Neural cell (in vitro differentiated cells): ENCODE results near the gene MRPL28. TPM values are rescaled to one million over a fixed set of nuclear protein-coding genes. Genes with fewer than 3 reads are reported as not detected.
"Not testable (repeated sequence)": the region's sequence is repeated elsewhere in the genome, so short reads cannot be mapped to it uniquely, and the experiment has no call there.

Experiments
- H2AFZ ChIP-seq: fragments of 200-600, 300-800 bp; sonication (generic), shearing (Covaris generic); 2 replicates; pipeline ENCODE4 v1.6.0; 2014; ENCODE audit warnings: low read depth, mild to moderate bottlenecking, antibody characterized with exemption, low read length, moderate library complexity
- H3F3A ChIP-seq: fragments of 200-600 bp; shearing (Covaris generic); 2 replicates; pipeline ENCODE4 v1.6.1; 2016; ENCODE audit warnings: mild to moderate bottlenecking, moderate library complexity, mixed read lengths, antibody characterized with exemption, low read length; ENCODE audit not compliant: insufficient read depth, poor library complexity, severe bottlenecking
- H3K27ac ChIP-seq: fragments of 200-600, 300-800 bp; sonication (generic), shearing (Covaris generic); 2 replicates; pipeline ENCODE4 v1.5.1; 2014; ENCODE audit warnings: mild to moderate bottlenecking, low read length, moderate library complexity
- H3K27me3 ChIP-seq: fragments of 300-800, 200-600 bp; sonication (generic), shearing (Covaris generic); 2 replicates; pipeline ENCODE4 v1.6.0; 2014; ENCODE audit warnings: mild to moderate bottlenecking, low read depth, low read length, moderate library complexity; ENCODE audit not compliant: insufficient read depth
- H3K36me3 ChIP-seq: fragments of 300-800, 200-600 bp; sonication (generic), shearing (Covaris generic); 2 replicates; pipeline ENCODE4 v1.5.1; 2014; ENCODE audit warnings: mild to moderate bottlenecking, antibody characterized with exemption, low read length, moderate library complexity; ENCODE audit not compliant: insufficient read depth
- H3K4me2 ChIP-seq: fragments of 300-800, 200-600 bp; sonication (generic), shearing (Covaris generic); 2 replicates; pipeline ENCODE4 v1.6.0; 2014; ENCODE audit warnings: mild to moderate bottlenecking, low read length
- H3K4me3 ChIP-seq: fragments of 300-800, 200-600 bp; sonication (generic), shearing (Covaris generic); 2 replicates; pipeline ENCODE4 v1.5.1; 2014; ENCODE audit warnings: mild to moderate bottlenecking, low read length, moderate library complexity
- H3K79me2 ChIP-seq: fragments of 200-600 bp; shearing (Covaris generic); replicated peaks from 2 replicates; pipeline ENCODE4 v1.6.0; 2014; ENCODE audit warnings: mild to moderate bottlenecking, low read length, moderate library complexity; ENCODE audit not compliant: insufficient read depth
- H3K9ac ChIP-seq: fragments of 300-800, 200-600 bp; sonication (generic), shearing (Covaris generic); 2 replicates; pipeline ENCODE4 v1.6.1; 2016; ENCODE audit warnings: mild to moderate bottlenecking, low read length, mixed read lengths
- H3K9me2 ChIP-seq: fragments of 200-600 bp; shearing (Covaris generic); 2 replicates; pipeline ENCODE4 v1.6.1; 2016; ENCODE audit warnings: mild to moderate bottlenecking, low read length, mixed read lengths; ENCODE audit not compliant: insufficient read depth
- H3K9me3 ChIP-seq: fragments of 200-600, 300-800 bp; sonication (generic), shearing (Covaris generic); 2 replicates; pipeline ENCODE4 v1.6.1; 2016; ENCODE audit warnings: mild to moderate bottlenecking, mixed run types, low read length, moderate library complexity, mixed read lengths
- H4K20me1 ChIP-seq: fragments of 200-600 bp; shearing (Covaris generic); 2 replicates; pipeline ENCODE4 v1.6.1; 2016; ENCODE audit warnings: mild to moderate bottlenecking, mixed run types; ENCODE audit not compliant: insufficient read depth
- EP300 ChIP-seq: fragments of 450-650 bp; conservative IDR thresholded peaks from 2 replicates; pipeline ENCODE4 v1.6.1; 2014; ENCODE audit warnings: antibody characterized with exemption, mild to moderate bottlenecking, moderate library complexity; ENCODE audit not compliant: poor library complexity, severe bottlenecking
- EZH2 ChIP-seq: fragments of 200-600, 300-800 bp; shearing (Covaris generic), sonication (generic); IDR thresholded peaks from 2 replicates; pipeline ENCODE4 v1.6.1; 2014; ENCODE audit warnings: antibody characterized with exemption, low read length, borderline replicate concordance, mild to moderate bottlenecking; ENCODE audit not compliant: insufficient read depth, poor library complexity, severe bottlenecking
- MXI1 ChIP-seq: fragments of 450-650 bp; conservative IDR thresholded peaks from 2 replicates; pipeline ENCODE4 v1.6.1; 2014; ENCODE audit warnings: antibody characterized with exemption, mild to moderate bottlenecking; ENCODE audit not compliant: poor library complexity, severe bottlenecking
- POLR2AphosphoS5 ChIP-seq: IDR thresholded peaks from 2 replicates; pipeline ENCODE4 v1.6.1; 2012
- RAD21 ChIP-seq: fragments of 450-650 bp; conservative IDR thresholded peaks from 2 replicates; pipeline ENCODE4 v1.6.1; 2014; ENCODE audit warnings: antibody characterized with exemption, mild to moderate bottlenecking, moderate library complexity
- SMC3 ChIP-seq: fragments of 450-650 bp; conservative IDR thresholded peaks from 2 replicates; pipeline ENCODE4 v1.6.1; 2014; ENCODE audit warnings: antibody characterized with exemption, mild to moderate bottlenecking, moderate library complexity; ENCODE audit not compliant: poor library complexity
- TAF1 ChIP-seq: IDR thresholded peaks from 2 replicates; pipeline ENCODE4 v1.6.1; 2012; ENCODE audit warnings: low read depth
- polyA plus RNA-seq: library from polyadenylated mRNA; depleted of rRNA; stranded (reverse); fragments of >200 nt; gene quantifications from 2 replicates; pipeline ENCODE4 v1.2.3, GENCODE V29; 2014
- TF ChIP-seq, protein P1 (sequence below): fragments of 450-650 bp; IDR thresholded peaks from 2 replicates; pipeline ENCODE4 v1.5.1; 2014; ENCODE audit warnings: antibody characterized with exemption, mild to moderate bottlenecking, moderate library complexity; ENCODE audit not compliant: poor library complexity, severe bottlenecking
- TF ChIP-seq, protein P2 (sequence below): IDR thresholded peaks from 2 replicates; pipeline ENCODE4 v1.6.1; 2012; ENCODE audit warnings: borderline replicate concordance

The MRPL28 gene
- polyA plus RNA-seq, 1 donor from 2014 or later, result 134 TPM

- H3K9me2 ChIP-seq, H3K79me2 ChIP-seq, H3F3A ChIP-seq, H3K4me2 ChIP-seq, H3K4me3 ChIP-seq, H3K9ac ChIP-seq, H3K9me3 ChIP-seq, H3K27ac ChIP-seq, H3K36me3 ChIP-seq, H4K20me1 ChIP-seq, H2AFZ ChIP-seq, H3K27me3 ChIP-seq: not testable (repeated sequence)
- TF ChIP-seq, protein P1, sequence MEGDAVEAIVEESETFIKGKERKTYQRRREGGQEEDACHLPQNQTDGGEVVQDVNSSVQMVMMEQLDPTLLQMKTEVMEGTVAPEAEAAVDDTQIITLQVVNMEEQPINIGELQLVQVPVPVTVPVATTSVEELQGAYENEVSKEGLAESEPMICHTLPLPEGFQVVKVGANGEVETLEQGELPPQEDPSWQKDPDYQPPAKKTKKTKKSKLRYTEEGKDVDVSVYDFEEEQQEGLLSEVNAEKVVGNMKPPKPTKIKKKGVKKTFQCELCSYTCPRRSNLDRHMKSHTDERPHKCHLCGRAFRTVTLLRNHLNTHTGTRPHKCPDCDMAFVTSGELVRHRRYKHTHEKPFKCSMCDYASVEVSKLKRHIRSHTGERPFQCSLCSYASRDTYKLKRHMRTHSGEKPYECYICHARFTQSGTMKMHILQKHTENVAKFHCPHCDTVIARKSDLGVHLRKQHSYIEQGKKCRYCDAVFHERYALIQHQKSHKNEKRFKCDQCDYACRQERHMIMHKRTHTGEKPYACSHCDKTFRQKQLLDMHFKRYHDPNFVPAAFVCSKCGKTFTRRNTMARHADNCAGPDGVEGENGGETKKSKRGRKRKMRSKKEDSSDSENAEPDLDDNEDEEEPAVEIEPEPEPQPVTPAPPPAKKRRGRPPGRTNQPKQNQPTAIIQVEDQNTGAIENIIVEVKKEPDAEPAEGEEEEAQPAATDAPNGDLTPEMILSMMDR, result peak; percentile 26
Measured at GRCh38 chr16:387761-388666, 17.7 kb upstream of the MRPL28 start.

GRCh38 chr16:386641-387156 is 16.4 kb upstream of the MRPL28 start:
- H3K4me3 ChIP-seq, result no peak overlapping the region
- no peaks in the 10 kb centered on the region for H3K9me3 ChIP-seq
- no peaks in the 10 kb centered on the region for H3K27me3 ChIP-seq
- H3K9me2 ChIP-seq, result no peaks in the 10 kb centered on the region
- H4K20me1 ChIP-seq, result no peaks in the 10 kb centered on the region
- TF ChIP-seq RAD21 (peak; percentile 48), POLR2AphosphoS5 (no peak), EZH2 (no peak)
- TF ChIP-seq, protein P1, result peak; percentile 43
- no peak overlapping the region for H3K27ac ChIP-seq
- H3K36me3 ChIP-seq, result no peaks in the 10 kb centered on the region
- no peak overlapping the region for H3K4me2 ChIP-seq
- H3F3A ChIP-seq, result no peaks in the 10 kb centered on the region
- no peak overlapping the region for H3K9ac ChIP-seq
- H3K79me2 ChIP-seq, result no peaks in the 10 kb centered on the region
- H2AFZ ChIP-seq, result no peak overlapping the region

- Histone ChIP-seq H3K4me3 (peak overlapping the region; percentile 77), H3F3A (no peaks in the 10 kb centered on the region), H2AFZ (peak overlapping the region; percentile 21), H3K79me2 (peaks cover 6% of the 10 kb centered on the region), H3K27ac (peak overlapping the region; percentile 42), H4K20me1 (peaks cover 4% of the 10 kb centered on the region), H3K27me3 (no peaks in the 10 kb centered on the region), H3K36me3 (no peaks in the 10 kb centered on the region), H3K9ac (peak overlapping the region; percentile 69), H3K9me2 (no peaks in the 10 kb centered on the region), H3K4me2 (peak overlapping the region; percentile 51), H3K9me3 (no peaks in the 10 kb centered on the region)
- TF ChIP-seq TAF1, result no peak
- TF ChIP-seq MXI1, result peak; percentile 66
- peak; percentile 19 for TF ChIP-seq SMC3
- TF ChIP-seq RAD21, result peak; percentile 33
- no peak for TF ChIP-seq EZH2
- TF ChIP-seq, protein P1, result peak; percentile 44
- no peak for TF ChIP-seq EP300
- TF ChIP-seq, protein P2, sequence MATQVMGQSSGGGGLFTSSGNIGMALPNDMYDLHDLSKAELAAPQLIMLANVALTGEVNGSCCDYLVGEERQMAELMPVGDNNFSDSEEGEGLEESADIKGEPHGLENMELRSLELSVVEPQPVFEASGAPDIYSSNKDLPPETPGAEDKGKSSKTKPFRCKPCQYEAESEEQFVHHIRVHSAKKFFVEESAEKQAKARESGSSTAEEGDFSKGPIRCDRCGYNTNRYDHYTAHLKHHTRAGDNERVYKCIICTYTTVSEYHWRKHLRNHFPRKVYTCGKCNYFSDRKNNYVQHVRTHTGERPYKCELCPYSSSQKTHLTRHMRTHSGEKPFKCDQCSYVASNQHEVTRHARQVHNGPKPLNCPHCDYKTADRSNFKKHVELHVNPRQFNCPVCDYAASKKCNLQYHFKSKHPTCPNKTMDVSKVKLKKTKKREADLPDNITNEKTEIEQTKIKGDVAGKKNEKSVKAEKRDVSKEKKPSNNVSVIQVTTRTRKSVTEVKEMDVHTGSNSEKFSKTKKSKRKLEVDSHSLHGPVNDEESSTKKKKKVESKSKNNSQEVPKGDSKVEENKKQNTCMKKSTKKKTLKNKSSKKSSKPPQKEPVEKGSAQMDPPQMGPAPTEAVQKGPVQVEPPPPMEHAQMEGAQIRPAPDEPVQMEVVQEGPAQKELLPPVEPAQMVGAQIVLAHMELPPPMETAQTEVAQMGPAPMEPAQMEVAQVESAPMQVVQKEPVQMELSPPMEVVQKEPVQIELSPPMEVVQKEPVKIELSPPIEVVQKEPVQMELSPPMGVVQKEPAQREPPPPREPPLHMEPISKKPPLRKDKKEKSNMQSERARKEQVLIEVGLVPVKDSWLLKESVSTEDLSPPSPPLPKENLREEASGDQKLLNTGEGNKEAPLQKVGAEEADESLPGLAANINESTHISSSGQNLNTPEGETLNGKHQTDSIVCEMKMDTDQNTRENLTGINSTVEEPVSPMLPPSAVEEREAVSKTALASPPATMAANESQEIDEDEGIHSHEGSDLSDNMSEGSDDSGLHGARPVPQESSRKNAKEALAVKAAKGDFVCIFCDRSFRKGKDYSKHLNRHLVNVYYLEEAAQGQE, result peak; percentile 51
- peak; percentile 59 for TF ChIP-seq POLR2AphosphoS5
Measured at GRCh38 chr16:383326-384051, 13.2 kb upstream of the MRPL28 start.
